Activated effector memory CD4-positive, alpha-beta T cell treated with anti-CD3 and anti-CD28 coated beads, Interleukin-2, amount 50 U/mL, for 16 hours (primary cell): ENCODE data around the gene RNASEH1.
"Not testable (repeated sequence)": the region's sequence is repeated elsewhere in the genome, so short reads cannot be mapped to it uniquely, and the experiment has no call there.

Experiments used
- DNase-seq: peaks from one replicate; pipeline ENCODE4 v3.0.0-alpha.2; 2020

RNASEH1 gene

DNA sequence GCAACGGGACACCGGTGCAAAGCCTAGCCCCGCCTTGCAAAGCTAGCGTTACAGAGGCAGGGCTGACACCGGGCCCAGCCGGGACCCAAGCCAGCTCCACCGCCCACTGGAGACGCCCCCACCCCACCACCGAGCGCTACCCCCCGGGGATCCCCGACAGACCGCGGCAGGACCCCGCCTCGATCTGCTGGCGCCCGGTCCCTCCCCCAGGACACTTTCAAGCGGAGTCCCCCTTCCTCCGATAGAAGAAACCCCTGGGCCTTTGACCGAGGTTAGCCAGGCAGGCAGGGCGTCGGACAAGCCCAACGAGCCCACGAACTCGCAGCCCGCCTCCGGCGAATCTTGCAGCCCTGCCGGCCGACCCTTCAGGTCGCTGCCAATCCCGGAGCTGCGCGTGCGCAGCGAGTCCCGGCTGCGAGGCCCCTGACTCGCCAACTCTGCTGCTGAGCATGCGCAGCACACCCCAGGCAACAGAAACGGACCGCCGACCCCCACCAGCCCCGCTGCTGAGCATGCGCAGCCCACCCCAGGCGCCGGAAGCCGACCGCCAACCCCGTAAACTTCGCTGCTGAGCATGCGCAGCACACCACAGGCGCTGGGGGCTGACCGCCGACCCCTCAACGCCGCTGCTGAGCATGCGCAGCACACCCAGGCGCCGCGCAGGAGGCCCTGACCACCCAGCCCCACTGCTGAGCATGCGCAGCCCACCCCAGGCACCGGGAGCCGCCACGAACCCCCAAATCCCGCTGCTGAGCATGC, 39.5 kb downstream of the RNASEH1 start:
- DNase-seq = peak; percentile 99

- no peak for DNase-seq
These were observed 40.1 kb downstream of the RNASEH1 start for GRCh38 chr2:3517948-3518495.

GRCh38 chr2:3516831-3517230, 41.3 kb downstream of the RNASEH1 start:
- DNase-seq = no peak

DNA sequence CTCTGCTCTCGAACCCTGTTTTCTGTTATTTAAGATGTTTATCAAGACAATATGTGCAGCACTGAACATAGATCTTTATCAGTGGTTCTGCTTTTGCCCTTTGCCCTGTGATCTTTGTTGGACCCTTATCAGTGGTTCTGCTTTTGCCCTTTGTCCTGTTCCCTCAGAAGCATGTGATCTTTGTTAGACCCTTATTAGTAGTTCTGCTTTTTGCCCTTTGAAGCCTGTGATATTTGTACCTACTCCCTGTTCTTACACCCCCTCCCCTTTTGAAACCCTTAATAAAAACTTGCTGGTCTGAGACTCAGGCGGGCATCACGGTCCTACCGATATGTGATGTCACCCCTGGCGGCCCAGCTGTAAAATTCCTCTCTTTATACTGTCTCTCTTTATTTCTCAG, 42.7 kb downstream of the RNASEH1 start:
- DNase-seq = not testable (repeated sequence)

DNA sequence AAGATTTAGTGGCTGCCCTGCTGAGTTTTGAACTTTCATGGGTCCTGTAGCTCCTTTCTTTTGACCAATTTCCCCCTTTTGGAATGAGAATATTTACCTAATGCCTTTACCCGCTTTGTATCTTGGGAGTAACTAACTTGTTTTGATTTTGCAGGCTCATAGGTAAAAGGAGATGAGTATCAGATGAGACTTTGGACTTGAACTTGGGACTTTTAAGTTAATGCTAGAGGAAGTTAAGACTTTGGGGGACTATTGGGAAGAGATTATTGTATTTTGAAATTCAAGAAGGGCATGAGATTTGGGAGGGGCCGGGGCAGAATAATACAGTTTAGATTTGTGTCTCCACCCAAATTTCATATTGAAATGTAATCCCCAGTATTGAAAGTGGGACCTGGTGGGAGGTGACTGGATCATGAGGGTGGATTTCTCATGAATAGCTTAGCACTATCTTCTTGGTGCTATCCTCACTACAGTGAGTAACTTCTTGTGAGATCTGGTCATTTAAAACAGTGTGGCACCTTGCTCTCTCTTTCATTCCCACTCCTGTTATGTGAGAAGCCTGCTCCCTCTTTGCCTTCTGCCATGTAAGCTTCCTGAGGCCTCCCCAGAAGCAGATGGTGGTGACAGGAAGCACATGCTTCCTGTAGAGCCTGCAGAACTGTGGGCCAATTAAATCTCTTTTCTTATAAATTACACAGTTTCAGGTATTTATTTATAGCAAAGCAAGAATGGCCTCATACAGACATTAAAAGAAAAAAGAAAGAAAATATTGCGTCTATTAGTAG, 44.9 kb downstream of the RNASEH1 start:
- DNase-seq = no peak

DNA sequence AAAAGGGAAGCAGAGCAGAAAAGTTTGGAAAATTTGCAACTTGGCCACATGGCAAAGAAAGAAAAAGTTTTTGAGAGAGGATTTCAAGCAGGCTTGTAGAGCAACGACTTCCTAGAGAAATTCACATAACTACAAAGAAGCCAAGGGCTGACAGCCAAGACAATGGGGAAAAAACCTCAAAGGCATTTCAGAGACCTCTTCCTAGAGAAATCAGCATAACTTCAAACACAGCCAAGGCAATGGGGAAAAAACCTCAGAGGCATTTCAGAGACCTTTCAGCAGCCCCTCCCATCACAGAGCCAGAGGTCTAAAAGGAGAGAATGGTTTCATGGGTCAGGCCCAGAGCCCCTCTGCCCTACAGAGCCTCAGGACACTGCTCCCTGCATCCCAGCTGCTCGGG, 46.0 kb downstream of the RNASEH1 start:
- peak; percentile 19 for DNase-seq

- DNase-seq = no peak
These were observed 52.4 kb downstream of the RNASEH1 start for GRCh38 chr2:3505771-3506170.

GRCh38 chr2:3504741-3505140, 53.4 kb downstream of the RNASEH1 start:
- DNase-seq = no peak

GRCh38 chr2:3503483-3503882, 54.6 kb downstream of the RNASEH1 start:
- DNase-seq = no peak

DNA sequence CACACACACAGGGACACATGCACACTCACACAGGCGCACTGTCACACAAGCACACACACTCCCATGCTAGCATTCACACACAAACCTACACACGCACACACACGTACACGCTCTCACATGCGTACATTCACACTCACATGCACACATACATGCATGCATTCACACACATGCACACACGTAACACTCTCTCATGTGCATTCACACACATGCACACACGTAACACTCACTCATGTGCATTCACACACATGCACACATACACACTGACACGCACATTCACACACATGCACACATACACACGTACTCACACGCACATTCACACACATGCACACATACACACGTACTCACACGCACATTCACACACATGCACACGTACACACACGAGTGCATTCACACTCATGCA, 55.1 kb downstream of the RNASEH1 start:
- DNase-seq = no peak

DNA sequence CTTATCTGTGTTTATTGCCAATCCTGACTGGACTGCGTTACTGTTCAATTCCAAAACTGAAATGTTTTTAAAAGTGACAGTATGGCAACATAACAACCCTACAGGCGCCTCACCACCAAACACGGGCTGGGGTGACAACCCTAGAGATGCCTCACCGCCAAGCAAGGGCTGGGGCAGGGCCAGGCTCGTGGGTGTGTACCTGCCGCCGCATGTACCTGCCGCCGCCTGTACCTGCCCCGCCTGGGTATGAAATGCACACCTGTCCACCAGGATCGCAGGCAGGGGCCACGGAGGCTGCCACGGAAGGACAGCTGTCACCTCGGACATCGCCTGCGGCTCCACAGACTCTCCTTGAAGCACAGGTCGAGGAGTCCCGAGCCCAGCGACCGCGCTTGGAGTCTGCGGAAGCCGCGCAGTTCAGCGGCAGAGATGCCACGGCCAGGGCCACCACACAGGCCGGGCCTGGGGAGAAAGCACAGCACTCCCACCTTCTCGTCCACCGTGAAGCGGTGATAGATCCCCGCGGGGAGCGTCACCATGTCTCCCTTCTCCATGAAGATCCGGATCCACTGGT, 57.7 kb downstream of the RNASEH1 start:
- no peak for DNase-seq

DNA sequence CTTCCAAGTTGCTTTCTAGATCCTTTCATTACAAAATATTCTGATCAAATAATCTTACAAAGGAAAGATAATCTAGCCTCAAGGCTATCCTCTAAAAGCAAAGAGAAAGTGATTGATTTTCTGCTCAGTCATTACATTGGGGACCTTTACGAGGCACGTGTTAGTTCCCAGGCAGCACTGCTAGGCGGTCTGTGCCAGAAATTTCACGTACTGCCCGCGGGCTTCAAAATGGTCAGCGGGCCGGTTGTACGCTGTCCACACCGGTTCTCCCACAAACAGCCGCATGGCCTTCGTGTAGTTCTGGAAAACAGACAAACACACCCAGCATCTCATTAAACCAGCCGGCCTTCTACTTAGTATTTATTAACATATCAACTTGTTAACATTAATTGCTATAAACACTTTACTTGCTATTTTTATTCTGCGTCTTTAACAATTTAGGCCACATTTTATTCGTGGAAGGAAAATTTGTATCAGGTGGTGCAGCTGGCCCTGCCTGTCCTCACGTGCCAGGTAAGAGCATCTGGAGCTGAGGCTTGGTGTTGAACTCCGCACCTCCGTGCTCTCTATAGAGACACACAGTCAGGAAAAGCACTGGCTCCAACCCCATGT, 59.2 kb downstream of the RNASEH1 start:
- peak; percentile 51 for DNase-seq

DNA sequence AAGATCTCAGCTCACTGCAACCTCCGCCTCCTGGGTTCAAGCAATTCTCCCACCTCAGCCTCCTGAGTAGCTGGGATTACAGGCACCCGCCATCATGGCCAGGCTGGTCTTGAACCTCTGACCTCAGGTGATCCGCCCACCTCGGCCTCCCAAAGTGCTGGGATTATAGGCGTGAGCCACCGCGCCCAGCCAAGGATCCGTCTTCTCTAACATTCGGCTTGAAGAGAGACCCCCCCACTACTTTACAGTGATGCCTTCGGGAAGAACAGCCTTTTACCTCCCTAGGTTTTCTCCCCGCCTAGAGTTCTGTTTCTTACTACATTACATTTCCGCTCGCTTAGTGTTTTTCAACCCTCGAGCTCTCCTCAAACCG, 61.4 kb downstream of the RNASEH1 start:
- DNase-seq = peak; percentile 28
